NB4 (cell line): ENCODE results near the gene CNST.
A peak's percentile ranks its signal among the peaks of the same experiment; 100 is the strongest.
"Not testable (repeated sequence)": the region's sequence is repeated elsewhere in the genome, so short reads cannot be mapped to it uniquely, and the experiment has no call there.

Experiments used
- DNase-seq: peaks from one replicate; pipeline ENCODE4 v3.0.0; 2010; ENCODE audit warnings: low read depth
- H3K4me3 ChIP-seq: one replicate; pipeline ENCODE4 v1.5.1; 2011; ENCODE audit warnings: mild to moderate bottlenecking, low read depth, low read length, moderate library complexity
- MYC ChIP-seq: IDR thresholded peaks from 2 replicates; pipeline ENCODE4 v1.6.1; 2011; ENCODE audit warnings: low read depth, low read length
- POLR2A ChIP-seq: IDR thresholded peaks from 2 replicates; pipeline ENCODE4 v1.6.1; 2011; ENCODE audit warnings: mild to moderate bottlenecking; ENCODE audit not compliant: insufficient read length; ENCODE audit errors: extremely low read depth
- TF ChIP-seq, protein P1 (sequence below): IDR thresholded peaks from 2 replicates; pipeline ENCODE4 v1.6.1; 2011; ENCODE audit warnings: low read depth, low read length
- TF ChIP-seq, protein P2 (sequence below): IDR thresholded peaks from one replicate; pipeline ENCODE4 v1.5.1; 2012; ENCODE audit warnings: low read depth, low read length

The CNST gene

DNA sequence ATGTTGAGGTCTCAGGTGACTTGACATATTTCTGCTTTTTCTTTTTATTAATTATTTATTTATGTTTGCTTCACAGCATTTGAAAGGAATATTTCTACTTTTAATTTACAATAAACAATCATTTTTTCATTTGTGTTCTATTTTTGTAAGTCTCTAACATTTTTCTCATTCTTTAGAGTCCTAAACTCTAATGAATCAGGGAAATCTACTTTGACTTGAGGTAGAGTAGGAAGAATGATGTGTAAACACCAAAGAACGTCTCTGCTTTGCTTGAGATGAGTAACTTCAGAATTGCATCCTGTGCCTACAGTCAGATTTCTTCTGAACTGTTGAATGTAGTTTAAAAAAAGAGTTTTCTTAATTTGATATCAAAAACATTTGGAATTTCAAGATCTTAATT is 65.2 kb downstream of the CNST start:
- no peak for DNase-seq
- H3K4me3 ChIP-seq: no peak overlapping the region

DNA sequence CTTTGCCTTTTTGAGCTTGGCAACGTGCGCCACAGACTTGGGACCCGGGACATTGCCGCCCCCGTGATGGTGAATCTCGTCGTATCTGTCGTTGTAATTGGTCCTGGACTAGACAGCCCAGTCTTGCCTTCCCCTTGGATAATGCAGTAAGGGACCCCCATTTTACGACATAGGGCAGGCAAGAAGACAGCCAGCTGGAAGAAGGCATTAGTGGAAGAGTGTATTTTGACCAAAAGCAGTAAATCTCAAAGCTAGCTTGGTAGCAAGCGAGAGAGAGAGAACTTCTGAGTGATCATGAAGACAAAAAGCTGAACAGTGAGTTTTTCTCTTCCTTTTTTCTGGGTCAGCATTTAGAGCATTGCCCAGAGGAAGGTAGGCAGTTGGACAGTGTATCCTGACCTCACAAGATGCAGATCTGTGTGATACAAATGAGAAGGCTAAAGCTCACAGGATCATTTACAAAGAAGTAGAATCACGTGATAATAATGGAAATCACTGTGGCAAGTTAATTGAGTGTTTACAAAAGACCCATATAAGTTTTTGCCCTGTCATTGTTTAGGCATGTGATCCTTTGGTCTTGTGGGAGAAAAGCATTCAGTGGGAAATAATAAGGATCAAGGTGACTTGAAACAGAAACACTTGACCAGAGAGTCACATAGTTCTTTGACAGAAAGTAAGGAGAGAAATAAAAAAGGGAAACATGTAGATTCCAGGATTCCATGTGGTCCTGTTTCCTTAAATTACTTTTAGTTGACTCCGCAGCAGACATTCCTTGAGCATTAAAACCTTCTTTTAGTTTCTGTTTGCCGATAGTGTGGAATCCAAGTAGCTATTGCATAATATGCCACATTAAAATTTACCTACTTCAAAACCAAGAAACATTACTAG is 66.3 kb downstream of the CNST start:
- H3K4me3 ChIP-seq: no peak overlapping the region
- no peak for DNase-seq
- TF ChIP-seq, protein P1, sequence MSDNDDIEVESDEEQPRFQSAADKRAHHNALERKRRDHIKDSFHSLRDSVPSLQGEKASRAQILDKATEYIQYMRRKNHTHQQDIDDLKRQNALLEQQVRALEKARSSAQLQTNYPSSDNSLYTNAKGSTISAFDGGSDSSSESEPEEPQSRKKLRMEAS: no peak
- TF ChIP-seq, protein P2, sequence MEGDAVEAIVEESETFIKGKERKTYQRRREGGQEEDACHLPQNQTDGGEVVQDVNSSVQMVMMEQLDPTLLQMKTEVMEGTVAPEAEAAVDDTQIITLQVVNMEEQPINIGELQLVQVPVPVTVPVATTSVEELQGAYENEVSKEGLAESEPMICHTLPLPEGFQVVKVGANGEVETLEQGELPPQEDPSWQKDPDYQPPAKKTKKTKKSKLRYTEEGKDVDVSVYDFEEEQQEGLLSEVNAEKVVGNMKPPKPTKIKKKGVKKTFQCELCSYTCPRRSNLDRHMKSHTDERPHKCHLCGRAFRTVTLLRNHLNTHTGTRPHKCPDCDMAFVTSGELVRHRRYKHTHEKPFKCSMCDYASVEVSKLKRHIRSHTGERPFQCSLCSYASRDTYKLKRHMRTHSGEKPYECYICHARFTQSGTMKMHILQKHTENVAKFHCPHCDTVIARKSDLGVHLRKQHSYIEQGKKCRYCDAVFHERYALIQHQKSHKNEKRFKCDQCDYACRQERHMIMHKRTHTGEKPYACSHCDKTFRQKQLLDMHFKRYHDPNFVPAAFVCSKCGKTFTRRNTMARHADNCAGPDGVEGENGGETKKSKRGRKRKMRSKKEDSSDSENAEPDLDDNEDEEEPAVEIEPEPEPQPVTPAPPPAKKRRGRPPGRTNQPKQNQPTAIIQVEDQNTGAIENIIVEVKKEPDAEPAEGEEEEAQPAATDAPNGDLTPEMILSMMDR: no peak
- TF ChIP-seq POLR2A: no peak
- no peak for TF ChIP-seq MYC

More for the DNA sequence above, 65.2 kb downstream of the CNST start:
- TF ChIP-seq MYC (no peak), POLR2A (no peak)
- TF ChIP-seq, protein P2: no peak
- TF ChIP-seq, protein P1: no peak

DNA sequence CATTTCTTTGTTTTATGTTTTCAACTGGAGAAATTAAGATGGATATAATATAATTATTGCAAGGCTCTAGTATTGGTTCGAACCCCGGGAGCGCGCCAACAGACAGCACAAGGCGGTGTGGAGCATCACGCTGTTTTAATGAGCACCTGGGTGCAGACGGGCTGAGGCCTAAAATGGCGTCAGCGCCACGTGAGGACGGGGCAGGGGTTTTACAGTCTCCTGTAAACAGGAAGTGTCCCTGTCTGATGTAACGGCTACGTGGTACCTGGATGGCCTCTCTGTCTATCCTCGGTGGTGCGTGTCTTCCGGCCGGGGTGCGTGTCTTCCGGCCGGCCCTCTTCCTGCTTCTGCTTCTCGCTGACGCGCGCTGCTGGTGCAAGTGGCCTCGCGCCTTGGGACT is 68.4 kb downstream of the CNST start:
- not testable (repeated sequence) for DNase-seq, H3K4me3 ChIP-seq

DNA sequence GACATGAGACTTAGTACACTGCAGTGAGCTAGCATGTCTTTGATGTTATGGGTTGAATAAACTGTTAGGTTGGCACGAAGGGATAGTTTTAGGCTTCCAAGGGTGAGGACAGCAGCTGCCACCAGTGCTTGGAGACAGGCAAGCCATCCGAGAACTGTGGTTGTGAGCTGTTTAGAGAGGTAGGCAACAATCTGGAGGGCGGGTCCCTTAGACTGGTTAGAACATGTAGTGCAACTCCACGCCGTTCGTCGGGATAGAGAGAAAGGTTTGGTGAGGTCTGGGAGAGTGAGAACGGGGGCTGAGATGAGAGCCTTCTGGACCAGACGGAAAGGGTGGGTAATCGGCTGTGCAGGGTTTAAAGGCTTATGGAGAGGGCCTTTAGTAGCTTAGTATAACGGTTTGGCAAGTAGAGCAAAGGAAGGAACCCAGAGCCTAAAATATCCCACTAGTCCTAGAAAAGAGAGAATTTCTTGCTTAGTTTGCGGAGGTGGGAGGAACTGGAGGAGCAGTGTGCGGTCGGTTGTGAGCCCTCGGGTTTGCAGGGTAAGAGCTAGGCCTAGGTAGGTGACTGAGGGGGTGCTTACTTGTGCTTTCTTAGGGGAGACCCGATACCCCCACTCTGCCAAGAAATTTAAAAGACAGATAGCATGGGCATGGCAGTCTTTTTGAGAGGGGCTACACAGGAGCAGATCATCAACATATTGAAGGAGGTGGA is 72.8 kb downstream of the CNST start:
- no peak for DNase-seq
- TF ChIP-seq, protein P2: no peak
- TF ChIP-seq POLR2A: no peak
- TF ChIP-seq, protein P1: no peak
- TF ChIP-seq MYC: no peak
- no peak overlapping the region for H3K4me3 ChIP-seq

DNA sequence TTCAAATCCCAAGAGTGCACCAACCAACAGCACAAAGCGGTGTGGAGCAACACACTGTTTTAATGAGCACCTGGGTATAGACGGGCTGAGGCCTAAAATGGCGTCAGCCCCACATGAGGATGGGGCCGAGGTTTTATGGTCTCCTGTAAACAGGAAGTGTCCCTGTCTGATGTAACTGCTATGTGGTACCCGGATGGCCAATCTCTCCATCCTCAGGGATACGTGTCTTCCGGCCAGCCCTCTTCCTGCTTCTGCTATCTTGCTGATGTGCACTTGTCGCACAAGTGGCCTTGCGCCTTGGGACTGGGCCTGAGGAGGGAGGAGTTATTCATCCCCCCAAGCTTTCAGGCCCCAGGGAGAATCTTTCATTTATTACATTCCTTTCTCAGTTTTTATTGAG is 73.5 kb downstream of the CNST start:
- DNase-seq: peak; percentile 4
- TF ChIP-seq POLR2A (no peak), MYC (no peak)
- TF ChIP-seq, protein P2: no peak
- TF ChIP-seq, protein P1: no peak
- no peak overlapping the region for H3K4me3 ChIP-seq

DNA sequence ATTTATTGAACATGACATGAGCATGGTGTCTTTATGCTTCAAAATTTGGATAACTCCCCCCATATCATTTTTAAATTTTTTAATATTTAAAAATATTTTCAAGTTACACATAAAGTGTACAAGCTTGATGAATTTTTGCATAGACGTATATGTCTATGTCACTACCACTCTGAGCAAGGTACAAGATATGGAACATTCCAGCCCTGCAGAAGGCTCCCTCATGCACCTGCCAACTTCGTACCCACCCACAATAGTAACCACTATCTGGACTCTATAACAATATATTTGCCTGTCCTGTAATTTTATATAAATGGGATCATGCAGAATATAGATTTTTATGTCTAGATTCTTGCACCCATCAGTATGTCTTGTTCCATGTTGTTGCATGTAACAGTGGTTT is 74.5 kb downstream of the CNST start:
- TF ChIP-seq, protein P1: no peak
- TF ChIP-seq POLR2A: no peak
- TF ChIP-seq, protein P2: no peak
- no peak for TF ChIP-seq MYC
- no peak overlapping the region for H3K4me3 ChIP-seq
- DNase-seq: no peak
